SIG-M5 (cell line): ENCODE measurements around the gene CCNJL.

Experiments
- DNase-seq: peaks from one replicate; lab custom pipeline; 2025; lab: John Stamatoyannopoulos, UW

CCNJL gene

GRCh38 chr5:160290751-160291150 lies 21.6 kb downstream of the CCNJL start:
- DNase-seq = no peak

- no peak for DNase-seq
These were observed 22.6 kb downstream of the CCNJL start for GRCh38 chr5:160289721-160290120.

DNA sequence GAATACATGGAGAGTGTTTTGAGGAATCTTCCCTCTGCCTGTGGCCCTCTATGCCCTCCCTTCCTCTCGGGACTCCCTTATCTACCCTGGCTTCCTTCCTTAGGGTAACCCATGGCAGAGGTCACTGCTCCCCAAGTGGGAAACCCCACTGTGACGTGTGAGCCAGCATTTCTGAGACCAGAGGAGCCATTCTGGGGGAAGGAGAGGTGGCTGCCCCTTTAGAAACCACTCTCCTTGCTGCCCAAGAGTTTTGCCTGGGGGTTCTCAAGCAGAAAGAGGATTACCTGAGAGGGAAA lies 23.1 kb downstream of the CCNJL start:
- DNase-seq = no peak

DNA sequence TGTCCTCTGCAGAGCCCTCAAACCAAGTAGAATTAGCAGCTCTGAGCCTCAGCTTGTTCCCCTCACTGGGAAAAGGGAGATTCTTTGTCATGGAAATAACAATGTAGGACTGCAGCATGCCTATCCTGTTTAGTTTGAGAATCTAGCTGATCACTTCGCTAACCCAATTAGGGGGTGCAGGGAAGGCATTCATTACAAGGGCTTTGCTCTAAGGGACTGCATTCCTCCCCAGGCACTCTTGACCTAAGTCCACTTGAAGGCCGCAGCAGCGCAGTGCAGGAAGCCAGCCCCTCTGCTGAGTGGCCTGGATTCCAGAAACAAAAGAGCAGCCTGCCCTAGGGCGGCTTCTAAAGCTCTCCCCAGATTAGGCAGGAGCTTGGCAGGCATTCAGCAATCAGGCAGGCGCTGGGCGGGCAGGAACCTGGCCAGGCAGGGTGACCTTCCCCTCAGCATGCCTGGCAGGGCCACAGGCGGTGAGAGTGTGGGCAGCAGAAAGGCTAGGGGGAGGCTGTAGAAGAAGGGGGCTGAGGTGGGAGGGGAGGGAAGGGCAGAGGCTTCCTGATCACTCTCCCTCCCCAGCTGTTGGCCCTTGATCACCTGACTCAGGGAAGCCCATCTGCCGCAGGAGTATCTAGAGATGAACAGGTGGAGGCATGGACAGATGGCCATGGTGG lies 24.8 kb downstream of the CCNJL start:
- no peak for DNase-seq

DNA sequence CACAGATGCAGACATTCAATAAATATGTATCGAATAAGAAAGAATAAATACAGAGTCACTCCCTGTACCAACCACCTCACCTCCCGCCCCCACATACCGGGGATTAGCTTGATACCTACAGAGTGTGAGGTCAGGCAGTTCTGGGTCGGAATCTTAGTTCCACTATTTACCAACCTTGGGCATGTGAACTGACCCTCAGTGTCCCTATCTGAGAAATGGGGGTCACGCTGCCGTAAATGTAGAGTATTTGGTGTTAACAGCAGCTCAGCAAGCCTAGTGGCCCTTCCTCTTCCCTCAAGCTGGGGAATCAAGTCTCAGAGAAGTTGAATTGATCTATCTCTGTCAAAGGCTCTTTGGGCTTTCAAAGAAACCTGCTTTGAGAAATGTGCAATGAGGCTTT lies 25.4 kb downstream of the CCNJL start:
- no peak for DNase-seq

DNA sequence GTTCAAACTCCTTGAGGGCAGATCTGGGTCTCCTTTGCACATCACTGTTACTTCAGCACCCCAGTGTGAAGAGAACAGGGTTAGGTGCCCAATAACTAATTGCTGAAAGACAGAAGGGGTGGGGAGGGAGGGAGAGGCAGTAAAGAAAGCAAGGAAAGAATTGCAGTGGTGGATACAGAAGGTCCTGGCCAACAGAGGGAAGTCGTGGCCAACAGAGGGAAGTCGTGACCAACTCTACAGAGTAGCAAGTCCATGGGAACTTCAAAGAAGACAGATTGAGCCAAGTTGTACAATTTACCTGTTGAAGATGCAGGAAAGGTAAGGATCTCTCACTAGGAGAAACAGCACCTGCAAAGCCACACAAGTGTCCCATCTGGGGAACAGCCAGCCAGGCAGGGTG lies 27.0 kb downstream of the CCNJL start:
- DNase-seq = no peak

DNA sequence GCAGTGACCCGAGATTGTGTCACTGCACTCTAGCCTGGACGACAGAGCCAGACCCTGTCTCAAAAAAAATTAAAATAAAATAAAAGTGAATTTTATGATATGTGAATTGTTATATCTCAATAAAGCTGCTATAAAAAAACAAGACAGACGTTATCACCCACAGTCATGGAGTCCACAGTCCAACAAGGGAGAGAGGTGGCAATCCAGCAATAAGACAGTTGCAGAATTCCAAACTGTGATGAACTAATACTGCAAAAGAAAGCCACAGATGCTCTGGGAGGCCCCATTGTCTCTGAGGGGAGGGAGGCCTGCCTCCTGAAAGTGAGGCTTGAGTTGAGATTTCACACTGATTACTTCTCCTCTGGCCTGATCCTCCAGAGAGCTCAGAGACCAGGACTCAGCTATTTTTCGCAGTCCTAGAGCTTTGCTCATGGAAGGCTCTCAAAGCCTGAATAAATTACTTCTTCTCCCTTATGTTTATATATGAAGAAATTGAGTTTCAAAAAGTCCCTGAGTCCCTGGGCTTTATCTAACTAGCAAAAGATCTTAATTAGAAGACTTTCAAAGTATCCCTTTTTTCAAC lies 28.0 kb downstream of the CCNJL start:
- DNase-seq = no peak

DNA sequence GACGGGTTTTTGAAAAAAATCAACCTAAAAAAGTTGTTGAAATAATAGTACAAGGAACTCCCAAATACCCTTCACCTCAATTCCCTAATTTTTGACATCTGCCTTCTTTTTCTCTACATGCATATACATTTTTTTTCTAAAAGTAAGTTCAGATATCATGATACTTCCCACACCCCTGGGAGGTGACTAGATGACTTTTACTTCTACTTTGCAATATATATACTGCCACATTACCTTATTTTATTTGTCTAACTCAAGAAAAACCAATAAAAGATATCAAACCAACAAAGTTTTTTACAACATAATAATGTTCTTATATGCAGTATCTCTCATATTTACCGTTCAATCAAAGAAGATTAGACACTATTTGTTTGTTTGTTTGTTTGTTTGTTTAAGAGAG lies 31.1 kb downstream of the CCNJL start:
- DNase-seq = no peak

DNA sequence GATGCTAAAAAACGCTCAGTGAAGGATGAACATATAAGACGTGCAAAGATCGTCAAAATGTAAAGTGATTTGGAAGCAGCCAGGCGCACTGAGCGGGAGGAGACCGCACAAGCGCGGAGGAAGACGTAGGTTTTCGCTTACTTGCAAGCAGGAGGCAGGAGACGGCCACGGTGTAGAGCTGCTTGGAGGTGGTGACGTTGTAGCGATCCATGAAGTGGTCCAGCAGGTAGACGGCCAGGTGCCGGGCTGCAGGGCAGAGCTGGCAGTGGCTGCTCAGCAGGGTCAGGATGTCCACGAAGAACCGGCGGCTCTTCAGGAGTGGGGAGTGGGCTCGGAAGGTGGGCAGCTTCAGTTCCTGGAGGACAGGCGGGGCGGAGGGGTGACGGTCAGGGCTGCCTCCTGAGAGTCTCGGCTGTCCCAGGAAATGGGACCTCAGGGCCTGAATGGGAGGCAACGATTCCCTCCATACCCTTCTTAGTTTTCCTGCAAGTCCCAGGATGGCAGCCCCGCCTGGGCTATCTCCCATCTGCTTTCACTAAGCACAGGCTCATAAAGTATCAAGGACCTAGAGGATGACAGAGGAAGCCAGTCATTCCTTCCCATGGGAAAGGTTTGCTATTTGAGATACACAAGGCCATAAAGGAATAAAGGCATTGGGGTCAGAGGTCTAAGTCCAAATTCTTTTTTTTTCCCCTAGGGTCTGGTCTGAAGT lies 31.8 kb downstream of the CCNJL start:
- no peak for DNase-seq

GRCh38 chr5:160278343-160278742 lies 34.0 kb downstream of the CCNJL start:
- DNase-seq = no peak

GRCh38 chr5:160274483-160274931 lies 37.9 kb downstream of the CCNJL start:
- DNase-seq = no peak

GRCh38 chr5:160272889-160273288 lies 39.5 kb downstream of the CCNJL start:
- DNase-seq = no peak

- DNase-seq = no peak
These were observed 40.1 kb downstream of the CCNJL start for GRCh38 chr5:160272264-160272663.

DNA sequence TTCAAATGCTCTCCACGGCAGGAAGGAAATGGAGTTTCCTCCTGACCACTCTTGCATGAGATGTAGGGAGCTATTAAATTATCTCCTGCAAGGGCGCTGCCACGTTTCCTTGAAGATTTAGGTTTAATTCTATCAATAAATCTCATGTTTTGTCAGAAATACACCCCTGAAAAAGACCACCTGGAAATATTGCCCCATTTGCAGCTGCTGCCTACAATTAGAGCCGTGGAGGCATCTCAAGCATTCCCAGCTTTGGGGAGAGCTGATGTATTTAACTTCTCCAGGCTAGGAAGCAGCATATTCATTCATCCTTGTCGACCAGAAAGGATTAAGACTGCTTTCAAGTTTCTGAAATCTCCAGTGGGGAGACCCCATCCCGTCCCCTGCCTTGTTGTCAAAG lies 40.5 kb downstream of the CCNJL start:
- DNase-seq = no peak

DNA sequence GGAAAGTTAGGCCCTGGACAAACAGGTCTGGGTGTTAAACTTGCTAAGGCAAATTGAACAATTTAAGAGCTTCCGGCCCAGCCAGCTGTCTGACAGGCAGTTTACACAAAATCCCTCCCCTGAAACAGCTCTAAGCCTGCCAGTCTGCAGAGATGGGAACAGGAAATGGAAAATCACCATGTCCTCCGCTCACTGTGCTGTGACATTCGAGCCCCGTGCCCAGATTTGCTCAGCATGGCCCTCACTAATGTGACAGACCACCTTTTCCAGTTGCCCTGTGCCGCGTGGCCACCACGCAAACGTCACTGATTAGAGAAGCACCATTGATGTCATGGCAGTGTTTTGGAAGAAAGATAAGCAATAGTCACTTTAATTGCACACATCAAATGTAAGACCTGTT lies 41.0 kb downstream of the CCNJL start:
- DNase-seq = no peak

DNA sequence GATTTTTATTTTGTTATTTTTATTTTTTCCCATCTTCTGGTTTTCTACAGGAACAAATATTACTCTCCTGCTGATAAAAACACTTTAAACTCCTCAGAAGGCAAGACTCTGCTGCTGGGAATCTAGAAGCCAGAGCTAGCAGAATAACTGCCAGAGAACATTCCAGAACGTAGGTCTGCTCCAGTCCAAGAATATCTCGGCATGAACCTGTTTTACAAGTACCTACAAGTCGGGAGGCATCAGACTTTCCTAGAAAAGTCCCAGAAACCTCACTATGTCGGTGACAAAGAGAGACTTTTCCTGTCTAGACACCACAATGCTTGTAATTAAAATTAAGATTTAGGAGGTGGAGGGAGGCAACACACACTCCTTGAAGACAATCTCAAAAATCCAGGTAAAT lies 41.7 kb downstream of the CCNJL start:
- no peak for DNase-seq

DNA sequence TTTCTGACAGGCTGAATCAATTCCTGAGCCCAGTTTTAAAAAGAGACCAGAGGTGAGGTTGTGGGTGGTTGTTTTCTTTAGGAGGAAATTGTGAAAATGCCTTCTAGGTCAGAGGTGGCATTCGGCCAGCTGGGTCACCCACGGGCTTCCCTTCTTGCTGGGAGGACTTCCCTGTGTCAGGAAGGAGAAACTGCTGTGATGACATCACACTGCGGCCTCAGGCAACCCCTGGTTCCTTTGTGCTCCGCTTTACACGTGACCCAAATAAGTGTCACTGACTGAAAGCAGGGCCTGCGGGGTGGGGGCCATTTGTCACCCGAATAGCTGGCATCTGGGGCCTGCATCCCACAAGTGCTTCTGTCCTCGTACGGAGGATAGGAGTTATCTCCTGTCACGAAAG lies 43.3 kb downstream of the CCNJL start:
- DNase-seq = no peak

GRCh38 chr5:160268121-160268520 lies 44.2 kb downstream of the CCNJL start:
- DNase-seq = no peak

GRCh38 chr5:160266752-160267345 lies 45.5 kb downstream of the CCNJL start:
- no peak for DNase-seq

GRCh38 chr5:160266044-160266443 lies 46.3 kb downstream of the CCNJL start:
- DNase-seq = no peak

DNA sequence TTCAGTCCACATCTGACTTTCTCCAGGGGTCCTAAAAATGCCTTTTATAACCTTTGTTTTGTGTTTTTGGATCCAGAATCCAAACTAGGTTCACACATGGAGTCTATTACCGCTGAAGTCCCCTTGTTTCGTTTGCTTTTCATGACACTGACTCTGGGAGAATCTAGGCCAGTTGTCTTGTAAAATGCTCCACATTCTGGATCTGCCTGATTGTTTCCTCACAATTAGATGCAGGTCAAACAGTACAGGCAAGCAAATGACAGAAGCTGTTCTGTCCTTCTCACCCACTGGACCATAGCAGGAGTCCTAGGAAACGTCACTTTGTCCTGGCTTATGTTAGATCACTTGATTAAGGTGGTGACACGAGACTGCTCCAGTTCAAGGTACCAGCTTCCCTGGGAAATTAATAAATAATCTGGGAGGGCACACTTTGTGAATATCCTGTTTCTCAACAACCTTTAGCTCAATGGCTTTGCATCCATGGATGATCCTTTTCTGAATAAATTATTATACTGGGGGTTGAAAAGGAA lies 49.0 kb downstream of the CCNJL start:
- no peak for DNase-seq

DNA sequence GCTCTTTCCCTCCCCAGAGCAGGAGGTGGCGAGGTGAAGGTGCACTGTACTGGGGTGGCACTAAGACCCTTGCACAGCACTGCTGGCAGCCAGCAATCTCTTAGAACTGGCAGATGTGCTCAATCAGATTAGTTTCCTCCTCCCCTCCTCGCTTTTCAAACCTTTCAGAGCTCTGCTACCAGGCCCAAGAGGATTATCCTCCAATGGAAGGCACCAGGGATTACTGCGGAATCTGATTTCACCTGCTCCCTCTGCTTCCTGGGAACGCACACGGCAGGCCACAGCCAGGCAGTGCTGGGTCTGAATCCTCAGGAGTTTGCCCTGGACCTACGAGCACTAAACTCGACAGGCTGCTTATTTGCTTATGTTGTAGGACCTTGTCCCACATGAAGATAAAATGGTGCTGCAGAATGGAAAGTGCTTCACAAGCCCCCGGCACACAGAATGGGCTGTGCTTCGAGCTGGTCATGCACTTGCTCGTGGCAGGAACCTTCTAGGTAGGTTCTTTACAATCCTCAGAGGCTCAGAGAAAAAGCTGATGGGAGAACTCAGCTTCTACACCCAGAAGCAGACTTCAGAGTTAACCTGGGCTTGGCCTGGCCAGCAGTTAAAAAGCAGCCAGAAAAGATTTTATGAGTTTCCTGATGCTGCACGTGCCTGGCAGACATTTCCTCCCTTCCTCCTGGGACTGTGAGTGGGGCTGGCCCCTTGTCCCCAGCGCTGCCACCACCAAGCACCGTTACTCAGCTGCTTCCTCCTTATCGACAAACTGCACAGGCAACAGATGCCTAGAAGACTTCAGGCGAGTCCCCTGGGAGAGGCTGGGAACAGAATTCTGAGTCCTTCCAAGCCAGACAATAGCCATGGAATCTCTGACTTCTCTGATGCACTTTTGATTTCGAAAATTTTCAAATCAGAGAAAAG lies 50.0 kb downstream of the CCNJL start:
- no peak for DNase-seq
